GM18505 (cell line): ENCODE data around the gene ZNF142.
A peak's percentile ranks its signal among the peaks of the same experiment; 100 is the strongest.
"Not testable (repeated sequence)": the region's sequence is repeated elsewhere in the genome, so short reads cannot be mapped to it uniquely, and the experiment has no call there.

Experiments used
- ATAC-seq: cut with Tn5 transposase; IDR thresholded peaks from one replicate; pipeline ENCODE4 v1.9.1; 2021; ENCODE audit not compliant: unreplicated experiment
- POLR2A ChIP-seq: IDR thresholded peaks from 4 replicates; pipeline ENCODE4 v1.6.1; 2011; ENCODE audit warnings: borderline replicate concordance; ENCODE audit not compliant: insufficient read depth, insufficient read length; ENCODE audit errors: extremely low read depth

ZNF142 gene, protein sequence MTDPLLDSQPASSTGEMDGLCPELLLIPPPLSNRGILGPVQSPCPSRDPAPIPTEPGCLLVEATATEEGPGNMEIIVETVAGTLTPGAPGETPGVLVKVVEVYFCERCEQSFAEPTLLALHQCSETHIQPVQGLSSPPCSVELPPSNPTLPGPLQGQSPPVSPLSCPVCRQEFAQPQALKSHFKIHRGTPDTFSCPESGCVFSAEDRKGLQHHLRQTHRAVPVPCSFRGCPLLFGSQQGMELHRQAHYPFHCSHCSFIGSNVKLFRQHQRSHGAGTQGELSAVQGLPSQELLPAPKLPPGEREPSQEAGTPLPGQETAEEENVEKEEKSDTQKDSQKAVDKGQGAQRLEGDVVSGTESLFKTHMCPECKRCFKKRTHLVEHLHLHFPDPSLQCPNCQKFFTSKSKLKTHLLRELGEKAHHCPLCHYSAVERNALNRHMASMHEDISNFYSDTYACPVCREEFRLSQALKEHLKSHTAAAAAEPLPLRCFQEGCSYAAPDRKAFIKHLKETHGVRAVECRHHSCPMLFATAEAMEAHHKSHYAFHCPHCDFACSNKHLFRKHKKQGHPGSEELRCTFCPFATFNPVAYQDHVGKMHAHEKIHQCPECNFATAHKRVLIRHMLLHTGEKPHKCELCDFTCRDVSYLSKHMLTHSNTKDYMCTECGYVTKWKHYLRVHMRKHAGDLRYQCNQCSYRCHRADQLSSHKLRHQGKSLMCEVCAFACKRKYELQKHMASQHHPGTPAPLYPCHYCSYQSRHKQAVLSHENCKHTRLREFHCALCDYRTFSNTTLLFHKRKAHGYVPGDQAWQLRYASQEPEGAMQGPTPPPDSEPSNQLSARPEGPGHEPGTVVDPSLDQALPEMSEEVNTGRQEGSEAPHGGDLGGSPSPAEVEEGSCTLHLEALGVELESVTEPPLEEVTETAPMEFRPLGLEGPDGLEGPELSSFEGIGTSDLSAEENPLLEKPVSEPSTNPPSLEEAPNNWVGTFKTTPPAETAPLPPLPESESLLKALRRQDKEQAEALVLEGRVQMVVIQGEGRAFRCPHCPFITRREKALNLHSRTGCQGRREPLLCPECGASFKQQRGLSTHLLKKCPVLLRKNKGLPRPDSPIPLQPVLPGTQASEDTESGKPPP (N-terminal part only)

DNA sequence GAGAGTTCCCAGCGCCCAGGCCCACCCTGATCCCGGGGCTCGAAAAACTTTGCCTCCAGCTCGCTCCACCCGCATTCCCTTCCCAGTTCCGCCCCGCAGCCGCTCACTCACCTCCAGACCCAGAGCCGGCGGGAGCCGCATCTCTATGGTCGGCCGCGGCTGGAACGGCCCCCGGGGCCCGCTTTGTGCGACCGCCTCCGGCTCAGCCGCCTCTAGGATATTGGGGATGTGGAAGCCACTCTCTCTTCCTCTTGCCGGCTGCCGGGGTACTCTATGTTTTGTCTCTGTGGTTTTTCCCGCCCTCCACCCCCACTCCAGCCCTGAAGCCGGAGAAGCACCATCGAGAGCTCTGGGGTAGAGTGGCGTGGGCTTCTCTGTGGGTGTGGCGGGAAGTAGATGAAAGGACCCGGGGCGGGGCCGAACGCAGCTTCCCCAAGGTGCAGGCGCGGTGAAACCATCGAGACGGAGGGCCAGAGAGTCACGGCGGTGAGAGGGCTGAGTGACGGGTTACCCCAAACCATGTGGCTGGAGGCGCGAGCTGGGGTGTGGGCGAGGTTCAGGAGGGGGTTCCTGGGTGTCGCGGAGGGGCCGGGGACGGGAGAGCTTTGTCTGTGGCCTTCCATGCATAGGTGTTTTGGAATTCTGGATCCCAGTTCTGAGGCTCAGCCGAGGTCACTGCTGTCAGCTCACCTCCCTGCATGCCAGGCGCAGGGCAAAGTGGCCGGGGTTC, at the start of gene ZNF142, which contains the start of gene BCS1L:
Gene ZNF142, minus strand, starts transcription at position 366 of the 730 bp plus-strand sequence. CDS start 3,194 bp downstream, outside the sequence.
Gene BCS1L, plus strand, starts transcription at position 426 of the 730 bp plus-strand sequence. CDS start 1,305 bp downstream, outside the sequence.
- ATAC-seq = peak; percentile 93
- peak; percentile 61 for TF ChIP-seq POLR2A

DNA sequence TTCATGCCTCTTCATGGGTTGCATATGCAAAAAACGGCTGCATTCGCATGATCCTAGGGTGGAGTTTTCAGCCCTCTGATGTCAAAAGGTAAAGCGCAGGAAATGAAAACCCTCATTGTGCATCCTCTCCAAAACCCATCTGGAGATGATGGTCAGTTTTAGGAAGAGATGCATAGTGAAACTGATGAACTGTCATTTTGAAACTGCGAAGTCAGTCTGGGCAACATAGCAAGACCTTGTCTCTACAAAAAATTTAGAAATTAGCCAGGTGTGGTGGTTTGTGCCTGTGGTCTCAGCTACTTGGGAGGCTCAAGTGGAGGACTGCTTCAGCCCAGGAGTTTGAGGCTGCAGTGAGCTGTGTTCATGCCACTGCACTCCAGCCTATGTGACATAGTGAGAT, 48.7 kb upstream of the ZNF142 start:
- TF ChIP-seq POLR2A = no peak
- ATAC-seq = peak; percentile 33

DNA sequence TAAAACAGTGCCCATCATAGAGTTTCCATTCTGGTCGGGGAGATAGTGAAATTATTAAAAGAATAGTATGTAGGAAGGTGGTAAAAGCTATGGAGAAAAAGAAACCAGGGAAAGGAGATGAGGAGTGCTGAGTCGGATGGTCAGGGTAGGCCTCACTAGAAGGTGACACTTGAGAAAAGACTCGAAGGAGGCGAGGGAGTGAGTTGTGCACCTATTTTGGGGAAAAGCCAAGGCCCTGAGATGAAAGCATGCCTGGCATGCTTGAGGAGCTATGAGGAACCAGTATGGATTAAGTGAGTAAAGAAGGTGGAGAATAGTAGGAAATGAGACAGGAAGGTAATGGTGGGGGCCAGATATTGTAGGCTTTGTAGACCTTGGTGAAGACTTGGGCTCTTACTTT, 43.9 kb upstream of the ZNF142 start:
- ATAC-seq = no peak
- TF ChIP-seq POLR2A = no peak

DNA sequence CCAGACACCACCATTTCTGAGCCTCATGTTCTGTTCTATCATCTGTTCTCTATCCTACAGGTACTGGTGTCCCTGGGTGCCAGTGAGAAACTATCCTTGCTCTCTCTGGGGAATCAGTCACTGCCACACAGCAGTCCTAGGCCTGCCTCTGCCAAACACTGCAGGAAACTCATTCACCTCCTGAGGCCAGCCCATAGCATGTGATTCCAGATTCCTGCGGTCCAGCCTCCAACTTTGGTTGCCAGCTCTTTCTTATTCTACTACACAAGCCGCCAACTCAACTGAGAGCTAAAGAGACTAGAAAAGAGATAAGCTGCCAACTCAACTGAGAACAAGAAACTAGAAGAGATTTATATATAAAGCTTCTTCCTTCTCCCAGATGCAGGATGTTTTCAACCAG, 42.4 kb upstream of the ZNF142 start:
- no peak for ATAC-seq
- TF ChIP-seq POLR2A = no peak

DNA sequence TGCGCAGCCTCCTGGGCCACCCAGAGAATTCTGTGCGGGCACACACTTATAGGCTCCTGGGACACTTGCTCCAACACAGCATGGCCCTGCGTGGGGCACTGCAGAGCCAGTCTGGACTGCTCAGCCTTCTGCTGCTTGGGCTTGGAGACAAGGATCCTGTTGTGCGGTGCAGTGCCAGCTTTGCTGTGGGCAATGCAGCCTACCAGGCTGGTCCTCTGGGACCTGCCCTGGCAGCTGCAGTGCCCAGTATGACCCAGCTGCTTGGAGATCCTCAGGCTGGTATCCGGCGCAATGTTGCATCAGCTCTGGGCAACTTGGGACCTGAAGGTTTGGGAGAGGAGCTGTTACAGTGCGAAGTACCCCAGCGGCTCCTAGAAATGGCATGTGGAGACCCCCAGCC, 39.5 kb upstream of the ZNF142 start:
- no peak for TF ChIP-seq POLR2A
- no peak for ATAC-seq

DNA sequence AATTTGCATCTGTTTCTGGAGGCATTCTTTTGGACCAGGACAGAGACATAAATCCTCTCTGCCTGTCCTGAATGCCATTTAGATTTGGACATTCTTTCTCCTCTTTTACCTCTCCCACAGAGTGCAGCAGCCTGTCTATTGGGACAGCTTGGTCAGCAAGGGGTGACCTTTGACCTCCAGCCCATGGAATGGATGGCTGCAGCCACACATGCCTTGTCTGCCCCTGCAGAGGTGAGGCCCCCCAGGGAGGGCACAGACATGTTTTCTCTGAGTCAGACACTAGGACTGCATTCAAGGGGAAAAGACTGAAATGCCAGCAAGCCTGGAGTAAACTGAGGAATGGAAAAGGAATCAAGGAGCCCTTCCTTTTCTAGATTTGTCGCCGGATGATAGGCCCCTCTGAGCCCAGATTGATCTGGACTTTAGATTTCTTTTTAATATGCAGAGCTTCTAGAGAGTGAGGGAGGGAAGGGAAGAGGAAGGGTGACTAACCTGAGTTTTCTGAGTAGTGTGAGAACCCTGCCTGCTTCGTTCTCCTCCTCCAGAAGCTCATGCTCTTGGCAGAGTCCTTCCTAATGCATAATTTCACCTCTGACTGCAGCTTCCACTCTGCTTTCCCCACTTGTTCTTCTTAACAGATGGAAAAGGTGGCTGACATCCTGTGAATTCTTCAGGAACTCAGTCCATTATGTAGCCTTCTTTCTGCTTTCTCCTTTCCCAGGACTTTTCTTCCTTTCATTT, 35.2 kb upstream of the ZNF142 start:
- no peak for ATAC-seq
- no peak for TF ChIP-seq POLR2A

DNA sequence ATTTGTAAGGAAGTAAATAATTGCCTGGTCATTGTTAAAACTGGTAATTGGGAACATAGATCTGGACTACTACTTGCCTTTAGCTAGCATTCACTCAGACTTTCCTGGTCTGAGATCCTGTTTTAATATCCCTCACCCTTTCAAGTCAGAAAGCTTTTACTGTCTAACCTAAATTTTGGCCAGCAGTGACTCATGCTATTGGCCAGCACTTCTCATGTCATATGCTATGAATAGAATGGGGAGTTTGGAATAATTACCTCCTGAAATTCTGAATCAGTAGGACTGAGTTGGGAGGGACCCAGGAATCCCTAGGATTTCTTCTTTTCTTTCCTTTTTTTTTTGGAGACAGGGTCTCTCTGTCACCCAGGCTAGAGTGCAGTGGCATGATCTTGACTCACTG, 31.8 kb upstream of the ZNF142 start:
- no peak for ATAC-seq

DNA sequence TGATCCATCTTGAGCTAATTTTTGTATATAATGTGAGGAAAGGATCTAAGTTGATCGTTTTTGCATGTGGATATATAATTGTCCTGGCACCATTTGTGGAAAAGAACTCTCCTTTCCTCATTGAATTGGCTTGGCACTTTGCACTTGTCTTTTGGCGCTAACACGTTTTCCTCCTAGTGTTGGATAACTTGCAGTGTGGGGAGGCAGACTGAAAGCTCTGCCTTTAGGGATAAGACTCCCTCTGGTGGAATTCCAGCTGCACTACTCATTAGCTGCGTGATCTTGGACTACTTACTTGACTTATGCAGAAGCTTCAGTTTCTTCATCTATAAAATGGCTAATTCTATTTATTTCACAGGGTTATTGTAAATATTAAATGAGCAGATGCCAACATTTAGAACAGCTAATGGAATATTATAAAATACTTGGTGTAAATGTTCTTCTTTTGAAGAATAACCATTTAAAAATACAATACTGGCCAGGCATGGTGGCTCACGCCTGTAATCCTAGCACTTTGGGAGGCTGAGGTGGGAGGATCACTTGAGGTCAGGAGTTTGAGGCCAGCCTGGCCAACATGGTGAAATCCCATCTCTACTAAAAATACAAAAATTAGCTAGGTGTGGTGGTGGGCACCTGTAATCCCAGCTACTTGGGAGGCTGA, 28.1 kb upstream of the ZNF142 start:
- ATAC-seq = not testable (repeated sequence)

More for the DNA sequence above, 31.8 kb upstream of the ZNF142 start:
- no peak for TF ChIP-seq POLR2A

DNA sequence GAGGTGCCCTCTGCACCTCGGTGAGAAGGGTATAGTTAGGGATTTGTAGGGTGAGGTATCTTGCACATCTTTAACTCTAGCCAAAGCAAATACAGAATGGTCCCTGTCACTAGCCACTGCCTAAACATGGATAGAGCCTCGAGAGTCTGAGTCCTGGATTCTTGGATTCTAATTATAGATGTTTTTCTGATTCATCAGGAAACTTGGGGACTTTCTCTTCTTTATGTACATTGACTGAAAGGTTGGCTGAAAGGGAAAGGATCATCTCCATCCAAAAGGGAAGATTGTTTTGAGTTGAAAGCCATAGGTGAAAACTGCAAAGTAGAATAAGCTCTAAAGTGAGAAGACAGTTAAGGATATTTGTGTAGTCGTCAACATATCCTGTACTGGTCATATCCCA, 20.6 kb upstream of the ZNF142 start:
- no peak for ATAC-seq

DNA sequence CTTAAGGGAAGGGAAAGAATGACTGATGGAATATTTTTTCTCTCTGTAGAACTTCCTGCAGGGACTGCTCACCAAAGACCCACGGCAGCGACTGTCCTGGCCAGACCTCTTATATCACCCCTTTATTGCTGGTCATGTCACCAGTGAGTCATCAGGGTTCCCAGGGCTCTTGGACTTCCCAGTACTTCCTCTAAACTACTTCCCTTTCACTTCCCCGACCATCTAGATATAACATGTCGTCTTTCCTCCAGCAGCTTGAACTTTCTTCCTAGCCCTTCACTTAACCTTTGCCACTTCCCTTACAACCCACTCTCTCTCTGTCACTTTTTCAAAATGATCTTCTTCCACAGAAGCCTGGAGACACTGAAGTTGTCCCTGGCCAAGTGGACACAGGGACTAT, 19.7 kb upstream of the ZNF142 start:
- ATAC-seq = no peak
- no peak for TF ChIP-seq POLR2A

More for the DNA sequence above, 20.6 kb upstream of the ZNF142 start:
- TF ChIP-seq POLR2A = no peak

DNA sequence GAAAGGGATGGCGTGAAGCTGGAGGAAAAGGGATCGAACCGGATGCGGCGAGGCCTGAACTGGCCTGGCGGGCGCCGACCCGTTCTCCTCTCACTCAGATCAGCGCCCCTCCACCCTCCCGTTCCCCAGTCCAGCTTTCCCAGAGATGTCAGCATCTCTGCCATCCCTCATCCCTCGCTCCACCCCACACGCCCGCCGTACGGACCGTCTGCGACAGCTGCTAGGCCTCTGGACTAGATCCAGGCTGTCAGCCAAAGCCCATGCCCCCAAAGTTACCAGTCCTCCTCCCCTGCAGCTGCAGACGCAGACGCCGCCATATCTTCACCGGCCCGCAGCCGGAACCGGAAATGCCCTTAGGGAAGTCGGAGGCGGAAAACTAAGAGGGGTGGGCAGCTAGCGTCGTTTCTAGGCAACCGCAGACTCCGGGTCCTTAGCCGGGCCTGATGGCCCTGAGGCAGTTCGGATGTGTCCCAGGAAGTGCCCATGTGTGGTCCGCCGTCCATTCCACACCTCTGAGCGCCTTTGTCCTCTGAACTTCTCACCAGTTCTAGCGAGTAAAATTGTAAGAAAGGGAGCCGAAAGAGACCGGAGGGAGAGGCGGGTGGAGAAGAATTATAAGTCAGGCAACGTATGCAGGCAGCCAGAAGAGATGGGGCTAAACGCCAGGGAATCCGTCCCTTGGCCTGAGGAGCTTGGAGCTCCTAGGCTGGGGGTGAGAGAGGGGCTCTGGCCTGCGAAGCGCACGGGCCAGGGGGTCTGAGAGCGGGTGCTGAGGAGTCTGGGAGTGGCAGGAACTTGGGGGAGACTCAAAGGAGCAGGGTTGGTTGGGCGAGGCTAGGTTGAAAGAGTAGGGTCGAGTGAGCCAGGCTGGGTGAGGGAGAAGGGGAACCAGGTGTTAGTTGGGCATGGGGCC, 12.5 kb upstream of the ZNF142 start, which contains the start of the genes RNF25 and STK36:
Gene RNF25, minus strand, starts transcription at position 349 of the 913 bp plus-strand sequence. Its CDS starts 32 bp downstream, at position 317.
Gene STK36, plus strand, starts transcription at position 433 of the 913 bp plus-strand sequence. CDS start 744 bp downstream, outside the sequence.
- peak; percentile 93 for ATAC-seq
- TF ChIP-seq POLR2A = peak; percentile 81
